ENCODE data around the gene MRPL37.

Gene MRPL37

DNA sequence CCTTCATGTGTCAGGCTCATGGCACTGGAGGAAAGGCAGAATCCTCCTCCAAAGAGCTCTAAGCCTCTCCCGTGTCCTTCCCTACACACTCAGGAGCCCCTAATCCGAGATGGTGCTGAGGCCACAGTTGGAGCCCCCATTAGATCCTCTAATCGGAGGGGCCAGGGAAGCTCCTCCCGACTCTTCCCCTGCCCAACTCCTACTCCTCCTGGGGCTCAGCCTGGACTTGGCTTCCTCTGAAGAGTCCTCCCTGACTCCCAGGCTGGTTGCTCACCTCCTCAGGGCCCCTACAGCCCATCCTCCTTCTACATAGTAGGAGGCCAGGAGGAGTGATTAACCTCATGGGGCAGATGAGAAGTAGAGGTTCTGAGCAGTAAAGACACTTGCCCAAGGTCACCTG is 25.9 kb upstream of the MRPL37 start:
- DNase-seq, result no peak
- no peak overlapping the region for H3K27ac ChIP-seq
- no peaks in the 10 kb centered on the region for H3K27me3 ChIP-seq (ENCODE audit: insufficient read depth, low read depth, severe bottlenecking)
- no peaks in the 10 kb centered on the region for H3K9me3 ChIP-seq (ENCODE audit: severe bottlenecking)
- no peak overlapping the region for H3K4me3 ChIP-seq (ENCODE audit: low read depth, low read length)
- TF ChIP-seq, protein P1, sequence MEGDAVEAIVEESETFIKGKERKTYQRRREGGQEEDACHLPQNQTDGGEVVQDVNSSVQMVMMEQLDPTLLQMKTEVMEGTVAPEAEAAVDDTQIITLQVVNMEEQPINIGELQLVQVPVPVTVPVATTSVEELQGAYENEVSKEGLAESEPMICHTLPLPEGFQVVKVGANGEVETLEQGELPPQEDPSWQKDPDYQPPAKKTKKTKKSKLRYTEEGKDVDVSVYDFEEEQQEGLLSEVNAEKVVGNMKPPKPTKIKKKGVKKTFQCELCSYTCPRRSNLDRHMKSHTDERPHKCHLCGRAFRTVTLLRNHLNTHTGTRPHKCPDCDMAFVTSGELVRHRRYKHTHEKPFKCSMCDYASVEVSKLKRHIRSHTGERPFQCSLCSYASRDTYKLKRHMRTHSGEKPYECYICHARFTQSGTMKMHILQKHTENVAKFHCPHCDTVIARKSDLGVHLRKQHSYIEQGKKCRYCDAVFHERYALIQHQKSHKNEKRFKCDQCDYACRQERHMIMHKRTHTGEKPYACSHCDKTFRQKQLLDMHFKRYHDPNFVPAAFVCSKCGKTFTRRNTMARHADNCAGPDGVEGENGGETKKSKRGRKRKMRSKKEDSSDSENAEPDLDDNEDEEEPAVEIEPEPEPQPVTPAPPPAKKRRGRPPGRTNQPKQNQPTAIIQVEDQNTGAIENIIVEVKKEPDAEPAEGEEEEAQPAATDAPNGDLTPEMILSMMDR (IDR thresholded peaks at IDR 0.05; ENCODE audit: low read depth, low read length), result no peak
- H3K36me3 ChIP-seq, result no peaks in the 10 kb centered on the region

DNA sequence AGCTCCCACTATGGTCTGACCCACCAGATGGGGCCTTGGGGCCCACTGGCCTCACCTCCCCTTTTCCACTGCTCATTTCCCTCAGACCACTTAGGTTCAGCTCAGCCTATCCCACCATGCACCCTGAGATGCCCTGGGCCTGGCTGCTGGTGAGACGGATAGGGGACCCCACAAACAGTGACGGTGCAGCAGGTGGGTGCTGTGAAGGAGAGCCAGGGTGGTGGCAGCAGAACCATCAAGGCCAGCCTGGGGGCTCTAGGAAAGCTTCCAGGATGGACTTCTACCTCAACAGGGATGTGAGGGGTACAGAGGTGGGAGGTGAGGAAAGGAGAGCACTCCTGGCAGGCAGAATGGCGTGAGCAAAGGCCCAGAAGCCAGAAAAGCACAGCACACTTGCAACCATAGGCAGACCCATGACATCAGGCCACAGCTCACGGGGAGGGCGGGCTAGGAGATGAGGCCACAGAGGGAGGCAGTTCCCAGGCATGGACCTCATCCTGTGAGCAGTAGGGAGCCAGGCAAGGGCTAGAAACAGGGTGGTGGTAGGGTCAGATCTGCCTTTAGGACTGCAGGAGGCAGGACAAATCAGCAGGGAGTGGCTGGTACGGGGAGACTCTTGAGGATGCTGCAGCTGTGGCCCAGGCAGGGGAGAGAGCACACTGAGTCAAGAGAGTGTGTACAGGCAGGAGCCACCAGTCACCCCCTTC is 23.2 kb upstream of the MRPL37 start:
- H3K4me3 ChIP-seq (ENCODE audit: low read depth, low read length), result no peak overlapping the region
- H3K36me3 ChIP-seq, result no peaks in the 10 kb centered on the region
- TF ChIP-seq, protein P1 (IDR thresholded peaks at IDR 0.05; ENCODE audit: low read depth, low read length), result no peak
- no peak for DNase-seq
- no peaks in the 10 kb centered on the region for H3K27me3 ChIP-seq (ENCODE audit: insufficient read depth, low read depth, severe bottlenecking)
- no peak overlapping the region for H3K27ac ChIP-seq
- no peaks in the 10 kb centered on the region for H3K9me3 ChIP-seq (ENCODE audit: severe bottlenecking)

DNA sequence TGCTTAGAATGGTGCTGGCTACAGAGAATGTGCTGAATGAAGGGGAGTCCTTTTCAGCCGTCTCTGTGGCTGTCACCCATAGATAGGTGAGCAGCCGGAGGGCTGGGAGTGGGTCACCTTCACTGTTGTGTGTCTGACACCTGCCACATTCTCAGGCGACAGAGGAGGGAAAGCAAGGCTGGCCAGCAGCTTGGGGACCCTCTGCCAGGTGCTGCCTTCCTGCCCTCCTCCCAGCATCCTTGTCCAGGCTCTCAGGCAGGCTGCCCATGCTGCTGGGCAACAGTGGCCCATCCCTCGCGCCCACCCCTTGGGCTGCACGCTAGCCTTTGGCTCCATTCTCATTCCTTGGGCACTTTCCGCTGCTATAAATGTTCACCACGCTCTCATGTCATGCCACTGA is 22.2 kb upstream of the MRPL37 start:
- no peak for DNase-seq
- H3K27ac ChIP-seq, result no peak overlapping the region
- TF ChIP-seq, protein P1 (IDR thresholded peaks at IDR 0.05; ENCODE audit: low read depth, low read length), result no peak
- H3K9me3 ChIP-seq (ENCODE audit: severe bottlenecking), result no peaks in the 10 kb centered on the region
- H3K27me3 ChIP-seq (ENCODE audit: insufficient read depth, low read depth, severe bottlenecking), result no peaks in the 10 kb centered on the region
- H3K4me3 ChIP-seq (ENCODE audit: low read depth, low read length), result no peak overlapping the region
- H3K36me3 ChIP-seq, result no peaks in the 10 kb centered on the region

DNA sequence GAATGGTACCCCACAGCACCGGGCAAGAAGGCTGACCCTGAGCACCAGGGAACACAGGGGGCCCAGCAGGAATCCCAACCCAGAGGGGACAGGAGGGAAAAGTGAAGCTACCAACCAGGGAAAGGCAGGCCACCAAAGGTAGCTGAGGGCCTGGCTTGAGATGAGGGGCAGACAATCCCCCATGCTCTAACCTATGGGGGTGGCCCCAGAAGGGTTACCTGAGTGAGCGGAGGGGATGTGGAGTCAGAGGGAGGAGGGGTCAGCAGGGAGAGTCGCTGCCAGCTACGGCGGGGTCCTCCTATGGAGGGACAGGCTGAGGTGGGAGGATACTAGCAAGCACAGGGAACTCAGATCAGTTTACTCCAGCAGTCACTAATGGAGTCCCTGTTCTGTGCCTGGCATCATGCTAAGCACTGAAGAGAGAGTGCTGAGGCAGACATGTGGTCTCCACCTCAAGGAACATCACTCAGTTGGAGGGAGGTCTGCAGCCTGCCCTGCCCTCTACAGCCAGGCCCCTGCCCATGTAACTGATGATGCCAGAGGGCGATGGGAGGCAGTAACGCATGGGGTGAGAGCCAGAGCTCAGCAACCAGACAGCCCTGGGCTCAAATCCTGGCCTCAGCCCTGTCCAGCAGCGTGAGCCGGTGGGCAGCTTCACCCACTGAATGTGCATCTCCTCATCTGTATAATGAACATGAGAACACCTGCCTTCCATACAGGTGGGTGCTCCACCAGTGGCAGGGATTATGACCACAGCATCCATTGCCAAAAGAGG is 21.5 kb upstream of the MRPL37 start:
- TF ChIP-seq, protein P1 (IDR thresholded peaks at IDR 0.05; ENCODE audit: low read depth, low read length), result no peak
- Histone ChIP-seq H3K9me3 (ENCODE audit: severe bottlenecking) (no peaks in the 10 kb centered on the region), H3K27me3 (ENCODE audit: insufficient read depth, low read depth, severe bottlenecking) (no peaks in the 10 kb centered on the region), H3K27ac (no peak overlapping the region), H3K4me3 (ENCODE audit: low read depth, low read length) (no peak overlapping the region), H3K36me3 (no peaks in the 10 kb centered on the region)
- no peak for DNase-seq

DNA sequence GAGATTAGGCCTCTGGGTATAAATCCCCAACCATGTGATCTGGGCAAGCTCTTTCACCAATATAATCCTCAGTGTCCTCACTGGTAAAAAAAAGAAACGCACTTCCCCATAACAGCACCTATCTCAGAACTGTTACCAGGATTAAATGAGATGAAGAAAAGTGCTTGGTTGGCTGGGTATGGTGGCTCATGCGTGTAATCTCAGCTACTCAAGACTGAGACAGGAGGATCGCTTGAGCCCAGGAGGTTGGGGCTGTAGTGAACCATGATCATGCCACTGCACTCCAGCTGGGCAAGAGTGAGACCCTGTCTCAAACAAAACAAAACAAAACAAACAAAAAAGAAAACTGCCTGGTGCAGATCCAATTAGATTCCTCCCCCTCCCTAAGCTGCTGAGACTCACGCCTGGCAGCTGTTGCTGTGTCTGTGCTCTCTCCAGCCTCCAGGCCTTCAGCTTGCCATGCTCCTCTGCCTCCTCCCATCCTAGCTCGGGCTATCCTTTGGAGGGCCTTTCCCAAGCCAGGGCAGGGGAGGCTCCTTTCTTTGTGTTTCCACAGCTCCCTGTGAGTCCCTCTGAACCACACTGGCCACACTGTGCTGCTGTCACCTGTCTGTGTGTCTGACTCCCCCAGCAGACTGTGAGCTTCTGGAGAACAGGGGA is 19.1 kb upstream of the MRPL37 start:
- Histone ChIP-seq H3K27me3 (ENCODE audit: insufficient read depth, low read depth, severe bottlenecking) (no peaks in the 10 kb centered on the region), H3K27ac (peak overlapping the region; percentile 76), H3K4me3 (ENCODE audit: low read depth, low read length) (no peak overlapping the region), H3K36me3 (no peaks in the 10 kb centered on the region), H3K9me3 (ENCODE audit: severe bottlenecking) (no peaks in the 10 kb centered on the region)
- DNase-seq, result peak; percentile 55
- TF ChIP-seq, protein P1 (IDR thresholded peaks at IDR 0.05; ENCODE audit: low read depth, low read length), result no peak
